ENCODE data around the gene MFSD12. TPM values are rescaled to one million over a fixed set of nuclear protein-coding genes. Genes with fewer than 3 reads are reported as not detected.

The MFSD12 gene
- total RNA-seq, 1 donor from 2014 or later: 154 TPM

GRCh38 chr19:3555653-3556422 lies 1.5 kb downstream of the MFSD12 start:
- no peaks in the 10 kb centered on the region for H3K27me3 ChIP-seq (ENCODE audit: control insufficient read depth, insufficient read depth, low read length)
- H3K36me3 ChIP-seq (ENCODE audit: control insufficient read depth, insufficient read depth, low read length): peaks cover 1% of the 10 kb centered on the region
- no peak for TF ChIP-seq CTCF (IDR thresholded peaks at IDR 0.05; ENCODE audit: insufficient read depth, low read length, poor library complexity, severe bottlenecking)
- peak overlapping the region; percentile 89 for H3K4me3 ChIP-seq (ENCODE audit: low read depth, low read length)
- no peak for DNase-seq (ENCODE audit: low read depth)

GRCh38 chr19:3554254-3555083 lies 2.9 kb downstream of the MFSD12 start:
- peaks cover 1% of the 10 kb centered on the region for H3K36me3 ChIP-seq (ENCODE audit: control insufficient read depth, insufficient read depth, low read length)
- H3K27me3 ChIP-seq (ENCODE audit: control insufficient read depth, insufficient read depth, low read length): no peaks in the 10 kb centered on the region
- no peak for TF ChIP-seq CTCF (IDR thresholded peaks at IDR 0.05; ENCODE audit: insufficient read depth, low read length, poor library complexity, severe bottlenecking)
- peak; percentile 49 for DNase-seq (ENCODE audit: low read depth)
- no peak overlapping the region for H3K4me3 ChIP-seq (ENCODE audit: low read depth, low read length)

- no peak for TF ChIP-seq CTCF (IDR thresholded peaks at IDR 0.05; ENCODE audit: insufficient read depth, low read length, poor library complexity, severe bottlenecking)
- H3K36me3 ChIP-seq (ENCODE audit: control insufficient read depth, insufficient read depth, low read length): peaks cover 1% of the 10 kb centered on the region
- no peaks in the 10 kb centered on the region for H3K27me3 ChIP-seq (ENCODE audit: control insufficient read depth, insufficient read depth, low read length)
- no peak for DNase-seq (ENCODE audit: low read depth)
- no peak overlapping the region for H3K4me3 ChIP-seq (ENCODE audit: low read depth, low read length)
These were observed 5.6 kb downstream of the MFSD12 start for GRCh38 chr19:3551792-3552095.

GRCh38 chr19:3550947-3551791 lies 6.2 kb downstream of the MFSD12 start:
- Histone ChIP-seq H3K27me3 (ENCODE audit: control insufficient read depth, insufficient read depth, low read length) (no peaks in the 10 kb centered on the region), H3K4me3 (ENCODE audit: low read depth, low read length) (no peak overlapping the region), H3K36me3 (ENCODE audit: control insufficient read depth, insufficient read depth, low read length) (peaks cover 1% of the 10 kb centered on the region)
- TF ChIP-seq CTCF (IDR thresholded peaks at IDR 0.05; ENCODE audit: insufficient read depth, low read length, poor library complexity, severe bottlenecking): no peak
- no peak for DNase-seq (ENCODE audit: low read depth)

- TF ChIP-seq CTCF (IDR thresholded peaks at IDR 0.05; ENCODE audit: insufficient read depth, low read length, poor library complexity, severe bottlenecking): no peak
- Histone ChIP-seq H3K4me3 (ENCODE audit: low read depth, low read length) (no peak overlapping the region), H3K27me3 (ENCODE audit: control insufficient read depth, insufficient read depth, low read length) (no peaks in the 10 kb centered on the region)
These were observed 7.6 kb downstream of the MFSD12 start for GRCh38 chr19:3549816-3550215.

More at GRCh38 chr19:3549816-3550215, 7.6 kb downstream of the MFSD12 start:
- DNase-seq (ENCODE audit: low read depth): no peak
- H3K36me3 ChIP-seq (ENCODE audit: control insufficient read depth, insufficient read depth, low read length): peaks cover 1% of the 10 kb centered on the region

Data from kidney epithelial cell (primary cell).